Measurements from ENCODE around the gene PRRX2.

- no peak for TF ChIP-seq CTCF (optimal IDR thresholded peaks at IDR 0.05 in 1 of 3, IDR thresholded peaks at IDR 0.05 in 1 of 3, conservative IDR thresholded peaks at IDR 0.05 in 1 of 3; ENCODE audit: extremely low read depth in 1 of 3, insufficient read depth in 2 of 3, low read length in 3 of 3)
- TF ChIP-seq EZH2 (IDR thresholded peaks at IDR 0.05; ENCODE audit: low read length), result no peak
Measured at GRCh38 chr9:129653823-129654553, 11.5 kb upstream of the PRRX2 start.
